ENCODE data around the gene DDX17.

DDX17 gene

GRCh38 chr22:38490915-38491314, 15.2 kb downstream of the DDX17 start:
- peak overlapping the region; percentile 49; the same call in 1 of the 2 replicates for H3K27ac ChIP-seq (ENCODE audit: low read depth, low read length)
- no peaks in the 10 kb centered on the region for H3K9me3 ChIP-seq (ENCODE audit: control insufficient read depth, insufficient read depth, low read depth, low read length)
- H3K9ac ChIP-seq (ENCODE audit: low read length) = no peak overlapping the region
- peaks cover 100% of the 10 kb centered on the region for H3K36me3 ChIP-seq (ENCODE audit: control insufficient read depth, insufficient read depth, low read length)
- H3K4me3 ChIP-seq (ENCODE audit: low read depth, low read length) = no peak overlapping the region
- no peaks in the 10 kb centered on the region for H3K27me3 ChIP-seq (ENCODE audit: control insufficient read depth, insufficient read depth, low read length)
- peaks cover 11% of the 10 kb centered on the region; the same call in 1 of the 2 replicates for H3K4me1 ChIP-seq (ENCODE audit: control insufficient read depth, insufficient read depth, low read length)

GRCh38 chr22:38490475-38490874, 15.6 kb downstream of the DDX17 start:
- Histone ChIP-seq H3K4me1 (ENCODE audit: control insufficient read depth, insufficient read depth, low read length) (peaks cover 11% of the 10 kb centered on the region; the same call in 1 of the 2 replicates), H3K4me3 (ENCODE audit: low read depth, low read length) (no peak overlapping the region), H3K9ac (ENCODE audit: low read length) (no peak overlapping the region), H3K9me3 (ENCODE audit: control insufficient read depth, insufficient read depth, low read depth, low read length) (no peaks in the 10 kb centered on the region), H3K36me3 (ENCODE audit: control insufficient read depth, insufficient read depth, low read length) (peaks cover 98% of the 10 kb centered on the region), H3K27me3 (ENCODE audit: control insufficient read depth, insufficient read depth, low read length) (no peaks in the 10 kb centered on the region), H3K27ac (ENCODE audit: low read depth, low read length) (peak overlapping the region; percentile 49; the same call in 1 of the 2 replicates)

GRCh38 chr22:38489561-38490145, 16.5 kb downstream of the DDX17 start:
- Histone ChIP-seq H3K27me3 (ENCODE audit: control insufficient read depth, insufficient read depth, low read length) (no peaks in the 10 kb centered on the region), H3K9ac (ENCODE audit: low read length) (no peak overlapping the region), H3K9me3 (ENCODE audit: control insufficient read depth, insufficient read depth, low read depth, low read length) (no peaks in the 10 kb centered on the region), H3K4me3 (ENCODE audit: low read depth, low read length) (no peak overlapping the region), H3K36me3 (ENCODE audit: control insufficient read depth, insufficient read depth, low read length) (peaks cover 97% of the 10 kb centered on the region), H3K27ac (ENCODE audit: low read depth, low read length) (0 out of 2 replicates have a peak overlapping the region, but pooled peaks have one; percentile 49), H3K4me1 (ENCODE audit: control insufficient read depth, insufficient read depth, low read length) (peaks cover 11% of the 10 kb centered on the region; the same call in 1 of the 2 replicates)

GRCh38 chr22:38489142-38489541, 17.0 kb downstream of the DDX17 start:
- H3K4me1 ChIP-seq (ENCODE audit: control insufficient read depth, insufficient read depth, low read length) = peaks cover 11% of the 10 kb centered on the region; the same call in 1 of the 2 replicates
- H3K4me3 ChIP-seq (ENCODE audit: low read depth, low read length) = no peak overlapping the region
- no peaks in the 10 kb centered on the region for H3K9me3 ChIP-seq (ENCODE audit: control insufficient read depth, insufficient read depth, low read depth, low read length)
- no peak overlapping the region for H3K9ac ChIP-seq (ENCODE audit: low read length)
- no peak overlapping the region for H3K27ac ChIP-seq (ENCODE audit: low read depth, low read length)
- H3K27me3 ChIP-seq (ENCODE audit: control insufficient read depth, insufficient read depth, low read length) = no peaks in the 10 kb centered on the region
- peaks cover 97% of the 10 kb centered on the region for H3K36me3 ChIP-seq (ENCODE audit: control insufficient read depth, insufficient read depth, low read length)

GRCh38 chr22:38487946-38488345, 18.2 kb downstream of the DDX17 start:
- H3K27me3 ChIP-seq (ENCODE audit: control insufficient read depth, insufficient read depth, low read length) = no peaks in the 10 kb centered on the region
- H3K27ac ChIP-seq (ENCODE audit: low read depth, low read length) = no peak overlapping the region
- H3K4me3 ChIP-seq (ENCODE audit: low read depth, low read length) = no peak overlapping the region
- no peaks in the 10 kb centered on the region for H3K9me3 ChIP-seq (ENCODE audit: control insufficient read depth, insufficient read depth, low read depth, low read length)
- peaks cover 97% of the 10 kb centered on the region for H3K36me3 ChIP-seq (ENCODE audit: control insufficient read depth, insufficient read depth, low read length)
- peaks cover 11% of the 10 kb centered on the region; the same call in 1 of the 2 replicates for H3K4me1 ChIP-seq (ENCODE audit: control insufficient read depth, insufficient read depth, low read length)
- no peak overlapping the region for H3K9ac ChIP-seq (ENCODE audit: low read length)

GRCh38 chr22:38485783-38486182, 20.3 kb downstream of the DDX17 start:
- H3K36me3 ChIP-seq (ENCODE audit: control insufficient read depth, insufficient read depth, low read length) = peaks cover 97% of the 10 kb centered on the region
- no peak overlapping the region for H3K27ac ChIP-seq (ENCODE audit: low read depth, low read length)
- no peak overlapping the region for H3K4me3 ChIP-seq (ENCODE audit: low read depth, low read length)
- peaks cover 9% of the 10 kb centered on the region; the same call in 1 of the 2 replicates for H3K4me1 ChIP-seq (ENCODE audit: control insufficient read depth, insufficient read depth, low read length)
- H3K27me3 ChIP-seq (ENCODE audit: control insufficient read depth, insufficient read depth, low read length) = no peaks in the 10 kb centered on the region
- no peaks in the 10 kb centered on the region for H3K9me3 ChIP-seq (ENCODE audit: control insufficient read depth, insufficient read depth, low read depth, low read length)
- no peak overlapping the region for H3K9ac ChIP-seq (ENCODE audit: low read length)

GRCh38 chr22:38484244-38484643, 21.9 kb downstream of the DDX17 start:
- no peak overlapping the region for H3K4me3 ChIP-seq (ENCODE audit: low read depth, low read length)
- peaks cover 91% of the 10 kb centered on the region for H3K36me3 ChIP-seq (ENCODE audit: control insufficient read depth, insufficient read depth, low read length)
- no peaks in the 10 kb centered on the region for H3K27me3 ChIP-seq (ENCODE audit: control insufficient read depth, insufficient read depth, low read length)
- no peak overlapping the region for H3K27ac ChIP-seq (ENCODE audit: low read depth, low read length)
- H3K4me1 ChIP-seq (ENCODE audit: control insufficient read depth, insufficient read depth, low read length) = no peaks in the 10 kb centered on the region
- no peaks in the 10 kb centered on the region for H3K9me3 ChIP-seq (ENCODE audit: control insufficient read depth, insufficient read depth, low read depth, low read length)
- no peak overlapping the region for H3K9ac ChIP-seq (ENCODE audit: low read length)

GRCh38 chr22:38482662-38483308, 23.3 kb downstream of the DDX17 start:
- H3K4me1 ChIP-seq (ENCODE audit: control insufficient read depth, insufficient read depth, low read length) = no peaks in the 10 kb centered on the region
- H3K36me3 ChIP-seq (ENCODE audit: control insufficient read depth, insufficient read depth, low read length) = peaks cover 79% of the 10 kb centered on the region
- H3K27me3 ChIP-seq (ENCODE audit: control insufficient read depth, insufficient read depth, low read length) = no peaks in the 10 kb centered on the region
- H3K27ac ChIP-seq (ENCODE audit: low read depth, low read length) = no peak overlapping the region
- no peak overlapping the region for H3K4me3 ChIP-seq (ENCODE audit: low read depth, low read length)
- H3K9ac ChIP-seq (ENCODE audit: low read length) = no peak overlapping the region
- no peaks in the 10 kb centered on the region for H3K9me3 ChIP-seq (ENCODE audit: control insufficient read depth, insufficient read depth, low read depth, low read length)

GRCh38 chr22:38481871-38482332, 24.2 kb downstream of the DDX17 start:
- no peak overlapping the region for H3K4me3 ChIP-seq (ENCODE audit: low read depth, low read length)

GRCh38 chr22:38481162-38481870, 24.8 kb downstream of the DDX17 start:
- no peaks in the 10 kb centered on the region for H3K27me3 ChIP-seq (ENCODE audit: control insufficient read depth, insufficient read depth, low read length)
- H3K9me3 ChIP-seq (ENCODE audit: control insufficient read depth, insufficient read depth, low read depth, low read length) = no peaks in the 10 kb centered on the region
- H3K27ac ChIP-seq (ENCODE audit: low read depth, low read length) = no peak overlapping the region
- no peak overlapping the region for H3K9ac ChIP-seq (ENCODE audit: low read length)
- no peak overlapping the region for H3K4me3 ChIP-seq (ENCODE audit: low read depth, low read length)
- H3K4me1 ChIP-seq (ENCODE audit: control insufficient read depth, insufficient read depth, low read length) = no peaks in the 10 kb centered on the region
- H3K36me3 ChIP-seq (ENCODE audit: control insufficient read depth, insufficient read depth, low read length) = peaks cover 65% of the 10 kb centered on the region

More at GRCh38 chr22:38481871-38482332, 24.2 kb downstream of the DDX17 start:
- H3K9me3 ChIP-seq (ENCODE audit: control insufficient read depth, insufficient read depth, low read depth, low read length) = no peaks in the 10 kb centered on the region
- no peaks in the 10 kb centered on the region for H3K27me3 ChIP-seq (ENCODE audit: control insufficient read depth, insufficient read depth, low read length)
- H3K36me3 ChIP-seq (ENCODE audit: control insufficient read depth, insufficient read depth, low read length) = peaks cover 71% of the 10 kb centered on the region
- no peak overlapping the region for H3K27ac ChIP-seq (ENCODE audit: low read depth, low read length)
- H3K9ac ChIP-seq (ENCODE audit: low read length) = no peak overlapping the region
- H3K4me1 ChIP-seq (ENCODE audit: control insufficient read depth, insufficient read depth, low read length) = no peaks in the 10 kb centered on the region

Measured in HUES6 (cell line).